Measurements from ENCODE around the gene CPA5.

GRCh38 chr7:130396109-130396508 is 51.5 kb downstream of the CPA5 start:
- no peak for TF ChIP-seq CTCF (IDR thresholded peaks at IDR 0.05)
- TF ChIP-seq POLR2A (IDR thresholded peaks at IDR 0.05), result no peak

Measured in body of pancreas (tissue), 4 donors.